ENCODE data around the gene COPS8. TPM values are rescaled to one million over a fixed set of nuclear protein-coding genes. Genes with fewer than 3 reads are reported as not detected.

COPS8 gene
- total and polyA plus RNA-seq, 7 donors: 77.1 to 427 (median 190) TPM

GRCh38 chr2:237109421-237109934, 23.8 kb downstream of the COPS8 start:
- no peaks in the 10 kb centered on the region for H3K27me3 ChIP-seq (ENCODE audit: insufficient read depth in 3 of 3, low read length in 2 of 3)
- WGBS, 3 donors: 94 to 97% (median 96%) methylated on average over 4 of the region's 4 CpGs
- no peaks in the 10 kb centered on the region for H3K4me1 ChIP-seq
- no peak overlapping the region for H3K4me3 ChIP-seq
- DNase-seq (no peak), ATAC-seq (no peak)
- intact Hi-C loops (cut with DNase I): no loop called here
- TF ChIP-seq CTCF (IDR thresholded peaks at IDR 0.05): no peak
- H3K27ac ChIP-seq: no peak overlapping the region
- no peaks in the 10 kb centered on the region for H3K36me3 ChIP-seq (ENCODE audit: insufficient read depth in 1 of 2, low read depth in 1 of 2)
- peaks cover 9% of the 10 kb centered on the region for H3K9me3 ChIP-seq

GRCh38 chr2:237113026-237113795, 27.5 kb downstream of the COPS8 start:
- no peak overlapping the region for H3K27ac ChIP-seq
- no peak overlapping the region for H3K4me3 ChIP-seq
- no peak for TF ChIP-seq CTCF (IDR thresholded peaks at IDR 0.05)
- no peaks in the 10 kb centered on the region for H3K27me3 ChIP-seq (ENCODE audit: insufficient read depth in 3 of 3, low read length in 2 of 3)
- no peaks in the 10 kb centered on the region for H3K36me3 ChIP-seq (ENCODE audit: insufficient read depth in 1 of 2, low read depth in 1 of 2)
- H3K9me3 ChIP-seq: peaks cover 9% of the 10 kb centered on the region
- DNase-seq: no peak
- WGBS, 3 donors: 89 to 91% (median 91%) methylated on average over 4 of the region's 4 CpGs
- no peaks in the 10 kb centered on the region for H3K4me1 ChIP-seq
- ATAC-seq: no peak
- intact Hi-C loops (cut with DNase I): no loop called here

- 44 to 81% (median 54%) methylated on average over 3 of the region's 3 CpGs for WGBS, 3 donors
- peak; percentile 65 to 89 (median 78) for ATAC-seq
- intact Hi-C loops (cut with DNase I): loop anchor here in 1 of 2 donors (2.0 kb wide), 1 partner anchor 15 kb away; no protein-coding TSS in a partner anchor
These were observed 30.2 kb downstream of the COPS8 start for GRCh38 chr2:237115870-237116269.

GRCh38 chr2:237116431-237116830, 30.7 kb downstream of the COPS8 start:
- H3K27me3 ChIP-seq (ENCODE audit: insufficient read depth in 3 of 3, low read length in 2 of 3): no peaks in the 10 kb centered on the region
- no peak for TF ChIP-seq CTCF (IDR thresholded peaks at IDR 0.05)
- ATAC-seq: no peak
- H3K4me3 ChIP-seq: no peak overlapping the region
- WGBS, 3 donors: 93 to 96% (median 95%) methylated on average over 2 of the region's 2 CpGs
- H3K36me3 ChIP-seq (ENCODE audit: insufficient read depth in 1 of 2, low read depth in 1 of 2): no peaks in the 10 kb centered on the region
- intact Hi-C loops (cut with DNase I): no loop called here
- DNase-seq: no peak
- H3K4me1 ChIP-seq: no peaks in the 10 kb centered on the region
- no peaks in the 10 kb centered on the region for H3K9me3 ChIP-seq
- H3K27ac ChIP-seq: no peak overlapping the region

More at GRCh38 chr2:237115870-237116269, 30.2 kb downstream of the COPS8 start:
- no peaks in the 10 kb centered on the region for H3K27me3 ChIP-seq (ENCODE audit: insufficient read depth in 3 of 3, low read length in 2 of 3)
- no peak overlapping the region for H3K27ac ChIP-seq
- no peak overlapping the region for H3K4me3 ChIP-seq
- no peaks in the 10 kb centered on the region for H3K36me3 ChIP-seq (ENCODE audit: insufficient read depth in 1 of 2, low read depth in 1 of 2)
- no peaks in the 10 kb centered on the region for H3K4me1 ChIP-seq
- no peak for DNase-seq
- no peak for TF ChIP-seq CTCF (IDR thresholded peaks at IDR 0.05)
- no peaks in the 10 kb centered on the region for H3K9me3 ChIP-seq

Data from psoas muscle (tissue), 8 donors.